Fibroblast of skin of abdomen (primary cell): ENCODE results near the gene CERS6.
"Not testable (repeated sequence)": the region's sequence is repeated elsewhere in the genome, so short reads cannot be mapped to it uniquely, and the experiment has no call there.

Source experiments
- DNase-seq: peaks from one replicate; pipeline ENCODE4 v3.0.0-alpha.2; 2013

The CERS6 gene

DNA sequence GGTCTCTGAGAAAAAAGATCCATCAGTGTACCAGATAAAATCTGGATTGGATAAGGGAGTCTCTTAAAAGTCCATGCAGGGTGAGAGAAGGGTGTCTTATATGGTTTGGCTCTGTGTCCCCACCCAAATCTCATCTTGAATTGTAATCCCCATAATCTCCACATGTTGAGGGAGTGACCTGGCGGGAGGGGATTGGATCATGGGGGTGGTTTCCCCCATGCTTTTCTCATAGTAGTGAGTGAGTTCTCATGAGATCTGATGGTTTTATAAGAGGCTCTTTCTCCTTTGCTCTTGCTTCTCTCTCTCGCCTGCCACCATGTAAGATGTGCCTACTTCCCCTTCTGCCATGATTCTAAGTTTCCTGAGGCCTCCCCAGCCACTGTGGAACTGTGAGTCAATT, 46.8 kb downstream of the CERS6 start:
- DNase-seq = not testable (repeated sequence)

DNA sequence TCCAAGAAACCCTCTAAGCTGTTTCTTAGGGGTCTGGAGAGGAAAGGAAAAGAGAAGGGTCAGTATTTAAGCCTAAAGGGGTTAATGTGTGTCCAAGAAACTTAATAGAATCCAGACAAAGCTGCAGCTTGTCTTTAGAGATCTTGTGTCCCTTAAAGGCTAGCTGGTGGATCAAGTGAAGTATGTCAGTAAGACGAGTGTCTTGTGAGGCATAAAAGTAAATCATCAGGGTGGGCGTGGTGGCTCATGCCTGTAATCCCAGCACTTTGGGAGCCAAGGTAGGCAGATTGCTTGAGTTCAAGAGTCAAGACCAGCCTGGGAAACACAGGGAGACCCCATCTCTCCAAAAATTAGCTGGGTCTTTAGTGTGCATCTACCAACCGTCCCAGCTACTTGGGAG, 47.8 kb downstream of the CERS6 start:
- no peak for DNase-seq

- no peak for DNase-seq
These were observed 48.3 kb downstream of the CERS6 start for GRCh38 chr2:168504323-168504722.

GRCh38 chr2:168510125-168510756, 54.2 kb downstream of the CERS6 start:
- no peak for DNase-seq

GRCh38 chr2:168514692-168515091, 58.6 kb downstream of the CERS6 start:
- no peak for DNase-seq

DNA sequence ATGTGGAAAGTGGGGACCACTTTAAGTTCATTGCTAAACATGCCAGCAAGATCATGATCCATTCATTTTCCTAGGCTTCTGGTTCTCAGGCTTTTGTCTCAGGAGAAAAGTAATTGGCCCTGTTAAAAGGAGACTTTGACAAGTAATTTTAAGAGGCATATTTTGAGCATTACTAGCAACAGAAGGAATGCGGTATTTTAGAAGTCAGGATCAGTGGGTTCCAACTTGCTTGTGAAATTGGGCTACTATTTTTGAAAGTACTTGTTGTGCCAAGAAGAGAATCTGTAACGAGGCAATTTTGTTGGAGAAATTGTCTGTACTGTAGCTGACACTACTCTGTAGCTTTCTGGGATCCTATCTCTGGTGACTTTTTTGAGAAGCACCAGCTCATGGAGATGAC, 59.4 kb downstream of the CERS6 start:
- DNase-seq = peak; percentile 88

DNA sequence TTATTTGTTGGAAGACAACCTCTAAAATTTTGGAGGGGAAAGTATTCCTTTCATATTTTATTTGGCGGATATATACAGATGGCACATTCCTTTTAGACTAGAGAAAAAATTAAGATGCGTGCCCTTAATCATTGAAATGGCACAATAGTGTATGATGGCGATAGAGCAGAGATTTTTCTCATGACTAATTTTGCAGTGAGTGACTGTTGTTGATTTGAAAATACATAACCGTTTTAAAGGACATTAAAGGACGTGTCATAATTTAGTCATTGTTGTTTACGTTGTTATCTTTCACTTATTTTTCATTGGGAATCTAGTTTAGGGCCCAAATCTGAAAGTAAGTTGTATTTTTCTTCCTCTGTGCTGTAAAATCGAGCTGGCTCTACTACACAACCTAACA, 61.7 kb downstream of the CERS6 start:
- no peak for DNase-seq

GRCh38 chr2:168518555-168519066, 62.5 kb downstream of the CERS6 start:
- peak; percentile 49 for DNase-seq

DNA sequence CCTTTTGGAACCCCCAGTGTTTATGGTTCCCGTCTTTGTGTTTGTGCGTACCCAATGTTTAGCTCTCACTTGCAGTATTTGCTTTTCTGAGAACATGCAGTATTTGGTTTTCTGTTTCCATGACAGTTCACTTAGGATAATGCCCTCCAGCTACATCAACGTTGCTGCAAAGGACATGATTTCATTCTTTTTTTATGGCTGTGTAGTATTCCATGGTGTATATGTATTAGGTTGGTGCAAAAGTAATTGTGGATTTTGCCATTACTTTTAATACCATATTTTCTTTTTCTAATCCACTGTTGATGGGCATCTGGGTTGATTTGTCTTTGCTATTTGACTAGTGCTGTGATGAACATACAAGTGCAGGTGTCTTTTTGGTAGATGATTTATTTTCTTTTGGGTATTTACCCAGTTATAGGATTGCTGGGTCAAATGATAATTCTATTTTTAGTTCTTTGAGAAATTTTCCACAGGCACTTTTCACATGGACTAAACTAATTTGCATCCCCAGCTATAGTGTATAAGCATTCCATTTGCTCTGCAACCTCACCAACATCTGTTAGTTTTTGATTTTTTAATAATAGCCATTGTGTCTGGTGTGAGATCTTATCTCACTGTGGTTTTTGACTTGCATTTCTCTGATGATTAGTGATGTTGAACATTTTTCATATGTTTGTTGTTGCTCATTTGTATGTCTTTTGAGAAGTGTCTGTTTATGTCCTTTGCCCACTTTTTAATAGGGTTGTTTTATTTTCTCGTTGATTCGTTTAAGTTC, 63.6 kb downstream of the CERS6 start:
- no peak for DNase-seq

DNA sequence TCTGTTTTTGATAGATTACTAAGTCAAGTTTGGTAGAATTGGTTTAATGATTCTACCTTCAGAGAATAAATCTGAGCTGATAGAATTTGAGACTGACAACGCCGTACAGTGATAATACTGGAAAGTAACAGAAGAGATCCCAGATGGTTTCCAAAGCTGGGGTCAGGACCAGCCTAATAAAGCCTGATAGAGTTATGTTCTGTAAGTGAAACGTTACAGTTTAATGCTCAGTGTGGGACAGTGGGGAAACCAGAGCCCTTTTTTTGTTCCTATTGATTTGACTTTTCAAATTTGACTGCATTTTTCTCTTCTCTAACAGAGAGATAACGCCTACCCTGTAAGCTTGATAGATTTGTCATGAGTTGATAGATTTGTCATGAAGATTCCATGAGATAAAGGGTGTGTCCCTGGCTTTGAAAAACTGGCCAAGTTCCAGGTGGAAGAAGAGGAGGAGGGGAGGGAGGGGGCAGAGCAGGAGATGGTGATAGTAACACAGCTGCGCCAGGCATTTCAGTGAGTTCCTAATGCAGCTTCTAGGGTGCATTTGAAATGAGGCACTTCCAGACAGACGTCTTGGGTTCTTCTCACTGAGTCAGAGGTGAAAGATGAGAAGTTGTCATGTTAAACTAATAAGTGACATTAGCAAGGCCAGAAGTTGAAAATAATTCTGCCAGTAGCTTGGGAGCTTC, 65.1 kb downstream of the CERS6 start:
- DNase-seq = peak; percentile 28

DNA sequence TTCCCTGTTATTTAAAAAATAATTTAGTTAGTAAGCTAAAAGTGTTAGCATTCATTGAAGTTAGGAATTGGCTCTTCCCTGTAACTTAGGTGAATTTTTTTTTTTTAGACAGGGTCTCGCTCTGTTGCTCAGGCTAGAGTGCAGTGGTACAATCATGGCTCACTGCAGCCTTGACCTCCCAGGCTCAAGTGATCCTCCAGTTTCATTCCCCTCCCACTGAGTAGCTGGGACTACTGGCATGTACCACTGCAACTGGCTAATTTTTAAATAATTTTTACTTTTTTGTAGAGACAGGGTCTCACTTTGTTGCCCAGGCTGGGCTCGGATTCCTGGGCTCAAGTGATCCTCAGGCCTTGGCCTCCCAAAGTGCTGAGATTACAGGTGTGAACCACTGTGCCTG, 66.4 kb downstream of the CERS6 start:
- no peak for DNase-seq

GRCh38 chr2:168524005-168524404, 67.9 kb downstream of the CERS6 start:
- DNase-seq = no peak

- no peak for DNase-seq
These were observed 68.9 kb downstream of the CERS6 start for GRCh38 chr2:168525020-168525419.

DNA sequence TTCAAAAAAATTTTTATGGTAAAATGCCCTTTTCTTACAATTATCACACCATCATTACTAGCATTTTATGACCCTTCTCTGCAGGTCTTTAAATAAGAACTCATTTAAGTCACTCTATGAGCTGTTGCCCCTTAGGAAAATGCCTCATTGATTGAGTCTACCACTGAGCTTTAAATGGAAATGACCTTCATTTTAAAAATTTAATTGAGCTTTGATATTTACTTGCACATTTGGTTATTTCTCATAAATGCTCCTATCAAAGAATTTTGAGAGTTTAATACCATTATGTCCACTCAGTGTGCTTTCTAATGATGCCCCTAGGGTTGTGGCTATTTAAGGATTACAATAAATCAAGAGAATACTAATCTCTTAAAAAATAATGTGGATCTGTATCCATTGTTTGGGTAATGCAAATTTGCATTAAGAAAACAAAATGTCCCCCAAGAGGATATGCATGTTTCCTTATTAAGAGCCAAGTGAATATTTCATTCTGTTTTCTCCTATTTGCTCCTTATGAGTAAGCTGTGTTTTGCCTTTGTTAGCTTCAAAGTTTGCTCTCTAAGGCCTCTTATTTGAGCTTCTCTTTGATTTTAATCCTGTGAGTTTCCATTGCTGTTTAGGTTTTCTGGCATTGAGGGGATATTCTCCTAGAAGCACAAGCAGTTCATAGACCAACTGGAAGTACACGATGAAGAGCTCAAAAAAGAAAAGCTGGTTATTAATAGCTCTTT, 69.8 kb downstream of the CERS6 start:
- DNase-seq = no peak

DNA sequence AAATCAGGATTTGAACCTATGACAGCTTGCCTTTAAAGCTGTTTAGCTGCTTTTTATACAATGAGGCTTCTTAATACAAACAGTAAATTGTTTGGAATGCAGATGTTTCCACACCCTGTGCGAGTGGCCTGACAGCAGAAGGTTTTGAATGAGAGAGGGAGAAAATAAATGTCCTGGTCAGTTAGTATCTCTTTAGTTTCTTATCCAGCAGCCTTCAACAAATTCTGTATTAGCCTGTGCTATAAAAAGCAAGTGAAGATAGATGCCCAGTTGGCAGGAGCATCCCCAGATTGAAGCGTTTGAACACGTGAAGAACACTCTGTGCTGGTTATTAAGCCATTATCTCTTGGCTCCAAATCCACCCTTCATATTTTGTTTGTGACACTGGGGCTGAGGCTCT, 70.6 kb downstream of the CERS6 start:
- DNase-seq = no peak

- no peak for DNase-seq
These were observed 71.9 kb downstream of the CERS6 start for GRCh38 chr2:168528016-168528415.

- DNase-seq = peak; percentile 36
These were observed 72.4 kb downstream of the CERS6 start for GRCh38 chr2:168528469-168528868.

- no peak for DNase-seq
These were observed 73.2 kb downstream of the CERS6 start for GRCh38 chr2:168529054-168529833.

DNA sequence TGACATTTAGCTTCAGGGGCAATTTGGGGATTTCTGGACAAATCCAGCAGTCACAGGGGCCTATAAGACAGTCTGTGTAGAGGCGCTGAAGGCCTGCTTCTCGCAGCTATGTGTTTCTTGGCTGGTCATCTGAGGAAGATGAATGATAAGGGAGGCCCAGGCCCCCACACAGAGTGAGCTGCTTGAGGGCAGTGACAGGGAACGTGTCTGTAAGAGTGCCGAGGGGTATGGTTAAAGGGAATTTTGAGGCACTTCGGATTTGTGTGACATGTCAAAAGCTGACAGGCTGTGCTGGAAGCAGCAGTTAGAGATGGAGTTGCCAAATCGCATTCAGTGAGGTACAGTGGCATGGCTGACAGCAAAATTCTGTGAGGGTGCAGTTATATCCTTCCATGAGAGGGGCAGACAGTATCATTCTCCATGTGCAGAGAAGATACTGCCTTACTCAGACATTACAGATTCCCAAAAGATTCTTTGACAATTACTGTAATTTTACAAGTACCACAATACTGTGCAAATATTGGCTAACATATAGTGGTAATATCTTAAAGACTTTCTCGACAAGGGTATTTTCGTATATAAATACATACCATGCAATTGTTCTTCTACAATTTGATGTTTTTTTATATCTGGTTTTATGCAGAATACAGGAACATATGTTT, 74.0 kb downstream of the CERS6 start:
- DNase-seq = no peak

GRCh38 chr2:168530982-168531622, 75.0 kb downstream of the CERS6 start:
- DNase-seq = peak; percentile 53

DNA sequence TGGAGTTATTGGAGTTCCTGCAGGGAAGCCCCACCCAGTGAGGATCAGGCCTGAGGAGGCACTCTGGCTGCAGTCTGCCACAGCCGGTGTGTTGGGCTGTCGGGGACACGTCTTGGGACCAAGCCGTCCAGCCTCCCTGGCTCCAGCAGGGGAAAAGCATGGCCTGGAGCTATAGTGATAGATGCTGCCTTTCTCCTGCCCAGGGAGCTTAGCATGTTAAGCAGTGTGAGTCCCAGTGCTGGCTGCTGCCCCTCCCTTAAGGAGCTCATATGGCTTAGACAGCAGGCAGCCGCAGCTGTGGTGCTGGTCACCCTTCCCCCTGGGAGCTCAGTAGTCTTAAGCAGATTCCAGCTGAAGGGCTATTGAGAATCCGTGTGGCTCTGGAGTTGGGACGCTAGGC, 78.9 kb downstream of the CERS6 start:
- no peak for DNase-seq
